Measurements from ENCODE around the gene DNAJC21. TPM values are rescaled to one million over a fixed set of nuclear protein-coding genes. Genes with fewer than 3 reads are reported as not detected.

The DNAJC21 gene
- total RNA-seq, 1 donor from 2014 or later, result 27.2 TPM

GRCh38 chr5:35004200-35004599 lies 74.8 kb downstream of the DNAJC21 start:
- DNase-seq (ENCODE audit: low read depth), result no peak
- TF ChIP-seq, protein P1, sequence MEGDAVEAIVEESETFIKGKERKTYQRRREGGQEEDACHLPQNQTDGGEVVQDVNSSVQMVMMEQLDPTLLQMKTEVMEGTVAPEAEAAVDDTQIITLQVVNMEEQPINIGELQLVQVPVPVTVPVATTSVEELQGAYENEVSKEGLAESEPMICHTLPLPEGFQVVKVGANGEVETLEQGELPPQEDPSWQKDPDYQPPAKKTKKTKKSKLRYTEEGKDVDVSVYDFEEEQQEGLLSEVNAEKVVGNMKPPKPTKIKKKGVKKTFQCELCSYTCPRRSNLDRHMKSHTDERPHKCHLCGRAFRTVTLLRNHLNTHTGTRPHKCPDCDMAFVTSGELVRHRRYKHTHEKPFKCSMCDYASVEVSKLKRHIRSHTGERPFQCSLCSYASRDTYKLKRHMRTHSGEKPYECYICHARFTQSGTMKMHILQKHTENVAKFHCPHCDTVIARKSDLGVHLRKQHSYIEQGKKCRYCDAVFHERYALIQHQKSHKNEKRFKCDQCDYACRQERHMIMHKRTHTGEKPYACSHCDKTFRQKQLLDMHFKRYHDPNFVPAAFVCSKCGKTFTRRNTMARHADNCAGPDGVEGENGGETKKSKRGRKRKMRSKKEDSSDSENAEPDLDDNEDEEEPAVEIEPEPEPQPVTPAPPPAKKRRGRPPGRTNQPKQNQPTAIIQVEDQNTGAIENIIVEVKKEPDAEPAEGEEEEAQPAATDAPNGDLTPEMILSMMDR (conservative IDR thresholded peaks at IDR 0.05; ENCODE audit: low read depth, low read length), result no peak
- no peak overlapping the region for H3K4me3 ChIP-seq (ENCODE audit: low read depth, low read length)

DNA sequence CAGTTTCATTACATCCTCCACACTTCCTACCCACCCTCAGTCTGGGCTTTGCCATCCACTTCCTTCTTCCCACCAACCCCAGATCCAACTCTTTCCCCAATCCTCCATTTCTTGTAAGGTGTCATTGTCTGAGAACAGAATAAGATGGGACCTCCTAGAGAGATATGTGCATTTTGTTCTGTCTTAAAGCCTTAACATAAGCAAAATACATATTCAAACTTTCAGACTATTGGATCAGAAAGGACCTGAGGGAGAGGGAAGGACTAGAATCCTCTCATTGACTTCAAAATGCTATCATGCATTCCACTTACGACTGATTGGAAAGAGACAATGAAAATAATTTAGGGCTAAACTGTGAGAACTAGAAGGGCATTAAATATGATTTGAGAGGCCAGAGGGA lies 75.4 kb downstream of the DNAJC21 start:
- DNase-seq (ENCODE audit: low read depth), result no peak
- TF ChIP-seq, protein P1 (conservative IDR thresholded peaks at IDR 0.05; ENCODE audit: low read depth, low read length), result no peak
- no peak overlapping the region for H3K4me3 ChIP-seq (ENCODE audit: low read depth, low read length)

Other genes starting within 250 kb of the DNAJC21 start
- 0.29 TPM in 1 of 2 replicates, not detected in the other for gene TTC23L, start 90.4 kb upstream of the DNAJC21 start, total RNA-seq
- 20.5 and 40.3 TPM in 2 replicates for gene RAD1, start 14.1 kb upstream of the DNAJC21 start, total RNA-seq
- 41.5 and 66.9 TPM in 2 replicates for gene BRIX1, start 13.8 kb upstream of the DNAJC21 start, total RNA-seq
- not detected in 2 replicates for gene AGXT2, start 118.4 kb downstream of the DNAJC21 start, total RNA-seq